CD14-positive monocyte (primary cell): Measurements from ENCODE around the gene GFRA3. TPM values are rescaled to one million over a fixed set of nuclear protein-coding genes. Genes with fewer than 3 reads are reported as not detected.

Experiments
- DNase-seq, 3 donors: peaks; one replicate each; pipeline ENCODE4 v3.0.0-alpha.2; 2011 to 2022
- H2AFZ ChIP-seq: 2 replicates; pipeline ENCODE4 v1.6.0; 2012; ENCODE audit warnings: mild to moderate bottlenecking, low read depth, low read length, inconsistent platforms; ENCODE audit not compliant: insufficient read depth, poor library complexity, severe bottlenecking
- H3K27ac ChIP-seq, 2 donors: 1 replicate in 1 of 2; 2 replicates in 1 of 2; pipeline ENCODE4 v1.5.1; 2012 to 2013; ENCODE audit warnings: low read length in 2 of 2, control low read depth in 1 of 2, inconsistent platforms in 1 of 2, low read depth in 1 of 2, mild to moderate bottlenecking in 1 of 2
- H3K27me3 ChIP-seq, 2 donors: one replicate each; pipeline versions ENCODE4 v1.6.0 to v1.6.1; 2011 to 2013; ENCODE audit warnings: low read length in 2 of 2; ENCODE audit not compliant: control insufficient read depth in 2 of 2, insufficient read depth in 2 of 2
- H3K36me3 ChIP-seq, 2 donors: replicated peaks in 1 of 2; 1 replicate in 1 of 2; 2 replicates in 1 of 2; pipeline versions ENCODE4 v1.5.1 to v1.6.1; 2012 to 2013; ENCODE audit warnings: low read length in 2 of 2, control low read depth in 1 of 2, inconsistent platforms in 1 of 2, mild to moderate bottlenecking in 1 of 2; ENCODE audit not compliant: insufficient read depth in 2 of 2, control insufficient read depth in 1 of 2
- H3K4me1 ChIP-seq, 2 donors: 1 replicate in 1 of 2; 2 replicates in 1 of 2; pipeline versions ENCODE4 v1.5.1 to v1.6.1; 2012 to 2013; ENCODE audit warnings: low read length in 2 of 2, control low read depth in 1 of 2, inconsistent platforms in 1 of 2, mild to moderate bottlenecking in 1 of 2, moderate library complexity in 1 of 2; ENCODE audit not compliant: insufficient read depth in 2 of 2, control insufficient read depth in 1 of 2
- H3K4me2 ChIP-seq: replicated peaks from 2 replicates; pipeline ENCODE3; 2012; ENCODE audit warnings: low read length, moderate library complexity, mild to moderate bottlenecking; ENCODE audit not compliant: poor library complexity, severe bottlenecking; ENCODE audit errors: extremely low read depth
- H3K4me3 ChIP-seq, 3 experiments: fragments of 200-600 bp in 1 of 3; sonication (generic) in 1 of 3; replicated peaks in 1 of 3; 1 replicate in 2 of 3; 2 replicates in 1 of 3; pipeline ENCODE4 v1.5.1; 2011 to 2013; ENCODE audit warnings: low read length in 3 of 3, mild to moderate bottlenecking in 3 of 3, control low read depth in 2 of 3, low read depth in 2 of 3, inconsistent platforms in 1 of 3, moderate library complexity in 1 of 3
- H3K79me2 ChIP-seq: 2 replicates; pipeline ENCODE4 v1.6.0; 2012; ENCODE audit warnings: mild to moderate bottlenecking, control low read depth, inconsistent platforms, low read length, moderate library complexity; ENCODE audit not compliant: insufficient read depth
- H3K9ac ChIP-seq: 2 replicates; pipeline ENCODE4 v1.6.0; 2017; ENCODE audit warnings: low read length, mild to moderate bottlenecking; ENCODE audit not compliant: insufficient read depth, poor library complexity, severe bottlenecking
- H3K9me3 ChIP-seq, 2 donors: replicated peaks in 1 of 2; 1 replicate in 1 of 2; 2 replicates in 1 of 2; pipeline versions ENCODE4 v1.5.1 to v1.6.1; 2012 to 2013; ENCODE audit warnings: low read length in 2 of 2, control low read depth in 1 of 2; ENCODE audit not compliant: control insufficient read depth in 1 of 2, insufficient read depth in 1 of 2
- H4K20me1 ChIP-seq: 2 replicates; pipeline ENCODE4 v1.6.0; 2012; ENCODE audit warnings: mild to moderate bottlenecking, low read length, control low read depth, moderate library complexity; ENCODE audit not compliant: insufficient read depth
- H3K27ac Mint-ChIP-seq, 7 donors: one replicate each; pipeline ENCODE4 v1.8.0; 2020; ENCODE audit warnings: mild to moderate bottlenecking in 7 of 7, mixed read lengths in 7 of 7, moderate library complexity in 6 of 7, inconsistent platforms in 2 of 7
- H3K27me3 Mint-ChIP-seq, 3 donors: one replicate each; pipeline ENCODE4 v1.8.0; 2021 to 2022; ENCODE audit warnings: low read depth in 3 of 3, mild to moderate bottlenecking in 3 of 3, mixed read lengths in 3 of 3, moderate library complexity in 3 of 3, inconsistent platforms in 1 of 3
- H3K36me3 Mint-ChIP-seq, 2 donors: one replicate each; pipeline ENCODE4 v1.8.0; 2020; ENCODE audit warnings: mixed read lengths in 2 of 2, inconsistent platforms in 1 of 2, mild to moderate bottlenecking in 1 of 2
- H3K4me1 Mint-ChIP-seq: one replicate; pipeline ENCODE4 v1.8.0; 2020; ENCODE audit warnings: mild to moderate bottlenecking, mixed read lengths
- H3K4me3 Mint-ChIP-seq, 2 donors: one replicate each; pipeline ENCODE4 v1.8.0; 2020; ENCODE audit warnings: mild to moderate bottlenecking in 2 of 2, mixed read lengths in 2 of 2, moderate library complexity in 1 of 2
- H3K9me3 Mint-ChIP-seq, 7 donors: one replicate each; pipeline ENCODE4 v1.8.0; 2020 to 2022; ENCODE audit warnings: mixed read lengths in 7 of 7, mild to moderate bottlenecking in 6 of 7, moderate library complexity in 6 of 7, inconsistent platforms in 2 of 7
- CTCF ChIP-seq: fragments of 200-600 bp; IDR thresholded peaks from one replicate; pipeline ENCODE4 v1.8.0; 2022; ENCODE audit warnings: antibody characterized with exemption, mild to moderate bottlenecking
- WGBS: methylation state at CpG from one replicate; pipeline ENCODE4 v1.1.5; 2013; ENCODE audit warnings: missing lambda C conversion rate; ENCODE audit not compliant: insufficient coverage; 5-methylcytosine and 5-hydroxymethylcytosine counted together
- intact Hi-C, 2 donors: fragments of 100-400 bp; cut with micrococcal nuclease; formaldehyde crosslinking; loops; one replicate each; pipeline versions ENCODE4 v1.15.0 to v1.15.1; 2023
- polyA plus RNA-seq, 3 donors: library from polyadenylated mRNA; depleted of rRNA in 1 of 3; unstranded in 2 of 3; stranded (reverse) in 1 of 3; fragments of 300-500 nt in 2 of 3; fragments of >200 nt in 1 of 3; fragmentation: Illumina TruSeq in 2 of 3; gene quantifications; 1 replicate in 2 of 3; 2 replicates in 1 of 3; pipeline ENCODE4 v1.2.3, GENCODE V29; 2012 to 2021

GFRA3 gene
- polyA plus RNA-seq, 3 donors: not detected

GRCh38 chr5:138238034-138238433 is 36.4 kb downstream of the GFRA3 start:
- H3K9me3 ChIP-seq: no peaks in the 10 kb centered on the region
- peaks cover 18% of the 10 kb centered on the region for H3K4me1 Mint-ChIP-seq
- no peaks in the 10 kb centered on the region for H3K9me3 Mint-ChIP-seq
- no peaks in the 10 kb centered on the region for H4K20me1 ChIP-seq
- no peaks in the 10 kb centered on the region for H3K79me2 ChIP-seq
- H3K4me3 Mint-ChIP-seq: no peak overlapping the region
- TF ChIP-seq CTCF: no peak
- no peaks in the 10 kb centered on the region for H3K36me3 Mint-ChIP-seq
- H3K27ac Mint-ChIP-seq: no peak overlapping the region
- WGBS: no CpG with 5 or more reads among the region's 1 CpG
- no peak for DNase-seq
- intact Hi-C loops: no loop called here
- H3K4me3 ChIP-seq: no peak overlapping the region
- no peaks in the 10 kb centered on the region for H3K36me3 ChIP-seq
- no peak overlapping the region for H2AFZ ChIP-seq
- peaks cover 13 to 32% (median 19%) of the 10 kb centered on the region in 3 donors for H3K27me3 Mint-ChIP-seq
- H3K4me2 ChIP-seq: no peak overlapping the region
- H3K27ac ChIP-seq: no peak overlapping the region
- peaks cover 16 to 19% of the 10 kb centered on the region in 2 donors for H3K4me1 ChIP-seq
- H3K27me3 ChIP-seq: peaks cover 2 to 19% of the 10 kb centered on the region in 2 donors
- no peak overlapping the region for H3K9ac ChIP-seq

GRCh38 chr5:138234651-138235050 is 39.8 kb downstream of the GFRA3 start:
- H3K9me3 Mint-ChIP-seq: no peaks in the 10 kb centered on the region
- no peak overlapping the region for H3K27ac Mint-ChIP-seq
- no peaks in the 10 kb centered on the region for H4K20me1 ChIP-seq
- H3K27me3 Mint-ChIP-seq: peaks cover 0 to 10% (median 3%) of the 10 kb centered on the region in 3 donors
- H3K4me3 ChIP-seq: no peak overlapping the region
- H3K4me3 Mint-ChIP-seq: no peak overlapping the region
- no peaks in the 10 kb centered on the region for H3K9me3 ChIP-seq
- H3K36me3 ChIP-seq: no peaks in the 10 kb centered on the region
- peaks cover 6% of the 10 kb centered on the region for H3K4me1 Mint-ChIP-seq
- WGBS: 80% methylated on average over 1 of the region's 2 CpGs
- no peaks in the 10 kb centered on the region for H3K27me3 ChIP-seq
- no peak for DNase-seq
- intact Hi-C loops: no loop called here
- no peak overlapping the region for H3K27ac ChIP-seq
- TF ChIP-seq CTCF: no peak
- H3K79me2 ChIP-seq: no peaks in the 10 kb centered on the region
- no peak overlapping the region for H2AFZ ChIP-seq
- H3K4me1 ChIP-seq: no peaks in the 10 kb centered on the region
- no peak overlapping the region for H3K9ac ChIP-seq
- no peak overlapping the region for H3K4me2 ChIP-seq
- H3K36me3 Mint-ChIP-seq: no peaks in the 10 kb centered on the region
